ENCODE measurements around the gene SPAG8. TPM values are rescaled to one million over a fixed set of nuclear protein-coding genes. Genes with fewer than 3 reads are reported as not detected.

The SPAG8 gene
- polyA plus RNA-seq, 2 of the 4 experiments (the other 2 are of a cell fraction), result 0.31 to 0.45 TPM

GRCh38 chr9:35827486-35827885 is 15.4 kb upstream of the SPAG8 start:
- no peak for DNase-seq (ENCODE audit: low read depth in 1 of 2, low spot score in 1 of 2)
- WGBS (ENCODE audit: missing lambda C conversion rate), result 88% methylated on average over 3 of the region's 3 CpGs
- POLR2A ChIA-PET, result interaction anchor here (0.6 kb wide), 1 partner anchor 78 kb away, joined by 3 read pairs; the partner anchor contains the start of gene HRCT1
- CTCF ChIA-PET, result interaction anchor here (1.6 to 5.6 kb wide), 9 partner anchors 11 to 75 kb away, joined by 5 to 59 read pairs (median 19); partner anchors contain the start of genes HINT2, NPR2 and SPAG8
- TF ChIP-seq FOSB (CRISPR knock-in tag; IDR thresholded peaks at IDR 0.05) (no peak), RCOR1 (IDR thresholded peaks at IDR 0.05; ENCODE audit: low read depth, low read length) (no peak), TP53 (CRISPR knock-in tag; IDR thresholded peaks at IDR 0.05) (no peak), NFE2L2 (conservative IDR thresholded peaks at IDR 0.05; ENCODE audit: low read length) (no peak), HOXB5 (CRISPR knock-in tag; IDR thresholded peaks at IDR 0.05) (no peak), SMC3 (IDR thresholded peaks at IDR 0.05) (no peak), MYC (IDR thresholded peaks at IDR 0.05; ENCODE audit: borderline replicate concordance, low read length) (no peak), CEBPB (IDR thresholded peaks at IDR 0.05) (no peak), RARB (CRISPR knock-in tag; IDR thresholded peaks at IDR 0.05) (no peak), TFCP2L1 (CRISPR knock-in tag; IDR thresholded peaks at IDR 0.05) (no peak)
- TF ChIP-seq, protein P1, sequence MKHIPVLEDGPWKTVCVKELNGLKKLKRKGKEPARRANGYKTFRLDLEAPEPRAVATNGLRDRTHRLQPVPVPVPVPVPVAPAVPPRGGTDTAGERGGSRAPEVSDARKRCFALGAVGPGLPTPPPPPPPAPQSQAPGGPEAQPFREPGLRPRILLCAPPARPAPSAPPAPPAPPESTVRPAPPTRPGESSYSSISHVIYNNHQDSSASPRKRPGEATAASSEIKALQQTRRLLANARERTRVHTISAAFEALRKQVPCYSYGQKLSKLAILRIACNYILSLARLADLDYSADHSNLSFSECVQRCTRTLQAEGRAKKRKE (CRISPR knock-in tag; IDR thresholded peaks at IDR 0.05; ENCODE audit: low read depth), result no peak
- TF ChIP-seq, protein P2, sequence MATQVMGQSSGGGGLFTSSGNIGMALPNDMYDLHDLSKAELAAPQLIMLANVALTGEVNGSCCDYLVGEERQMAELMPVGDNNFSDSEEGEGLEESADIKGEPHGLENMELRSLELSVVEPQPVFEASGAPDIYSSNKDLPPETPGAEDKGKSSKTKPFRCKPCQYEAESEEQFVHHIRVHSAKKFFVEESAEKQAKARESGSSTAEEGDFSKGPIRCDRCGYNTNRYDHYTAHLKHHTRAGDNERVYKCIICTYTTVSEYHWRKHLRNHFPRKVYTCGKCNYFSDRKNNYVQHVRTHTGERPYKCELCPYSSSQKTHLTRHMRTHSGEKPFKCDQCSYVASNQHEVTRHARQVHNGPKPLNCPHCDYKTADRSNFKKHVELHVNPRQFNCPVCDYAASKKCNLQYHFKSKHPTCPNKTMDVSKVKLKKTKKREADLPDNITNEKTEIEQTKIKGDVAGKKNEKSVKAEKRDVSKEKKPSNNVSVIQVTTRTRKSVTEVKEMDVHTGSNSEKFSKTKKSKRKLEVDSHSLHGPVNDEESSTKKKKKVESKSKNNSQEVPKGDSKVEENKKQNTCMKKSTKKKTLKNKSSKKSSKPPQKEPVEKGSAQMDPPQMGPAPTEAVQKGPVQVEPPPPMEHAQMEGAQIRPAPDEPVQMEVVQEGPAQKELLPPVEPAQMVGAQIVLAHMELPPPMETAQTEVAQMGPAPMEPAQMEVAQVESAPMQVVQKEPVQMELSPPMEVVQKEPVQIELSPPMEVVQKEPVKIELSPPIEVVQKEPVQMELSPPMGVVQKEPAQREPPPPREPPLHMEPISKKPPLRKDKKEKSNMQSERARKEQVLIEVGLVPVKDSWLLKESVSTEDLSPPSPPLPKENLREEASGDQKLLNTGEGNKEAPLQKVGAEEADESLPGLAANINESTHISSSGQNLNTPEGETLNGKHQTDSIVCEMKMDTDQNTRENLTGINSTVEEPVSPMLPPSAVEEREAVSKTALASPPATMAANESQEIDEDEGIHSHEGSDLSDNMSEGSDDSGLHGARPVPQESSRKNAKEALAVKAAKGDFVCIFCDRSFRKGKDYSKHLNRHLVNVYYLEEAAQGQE (IDR thresholded peaks at IDR 0.05), result no peak
- no peak overlapping the region for H3K27ac ChIP-seq
- H3K4me1 ChIP-seq, result peaks cover 4% of the 10 kb centered on the region; the same call in 2 of the 3 replicates
- no peak overlapping the region for H3K4me2 ChIP-seq
- no peak overlapping the region for H3K4me3 ChIP-seq
- H3K9me3 ChIP-seq, result no peaks in the 10 kb centered on the region
- no peak for ATAC-seq
- no peak for FAIRE-seq

- ATAC-seq (peak; percentile 41 to 72; a peak in 5 of 6 replicates), DNase-seq (ENCODE audit: low read depth in 1 of 2, low spot score in 1 of 2) (peak; percentile 40 to 66), FAIRE-seq (no peak)
- 37% methylated on average over 4 of the region's 4 CpGs for WGBS (ENCODE audit: missing lambda C conversion rate)
- POLR2A ChIA-PET, result interaction anchor here (0.8 to 1.0 kb wide), 2 partner anchors 12 to 56 kb away, joined by 3 read pairs; partner anchors contain the start of gene HINT2
- Histone ChIP-seq H3K4me2 (peak overlapping the region; percentile 40; the same call in 1 of the 3 replicates), H3K4me1 (peaks cover 4% of the 10 kb centered on the region; the same call in 2 of the 3 replicates), H3K27ac (peak overlapping the region; percentile 43 to 75; a peak in 5 of 6 replicates), H3K9me3 (no peaks in the 10 kb centered on the region), H3K4me3 (no peak overlapping the region)
- TF ChIP-seq SMC3 (IDR thresholded peaks at IDR 0.05), result peak; percentile 61
- peak; percentile 41 to 63 for TF ChIP-seq RAD21 (conservative IDR thresholded peaks at IDR 0.05 in 1 of 2, IDR thresholded peaks at IDR 0.05 in 1 of 2)
- TF ChIP-seq KDM5A (IDR thresholded peaks at IDR 0.05), result no peak
- TF ChIP-seq EP300 (IDR thresholded peaks at IDR 0.05), result no peak
- TF ChIP-seq CTCF (IDR thresholded peaks at IDR 0.05), result peak; percentile 67
- CTCF ChIA-PET, result interaction anchor here (0.6 to 5.6 kb wide), 39 partner anchors 12 to 198 kb away, joined by 3 to 59 read pairs (median 5); partner anchors contain the start of genes HINT2, NPR2, SPAAR and SPAG8
Observed at GRCh38 chr9:35826071-35826701, 14.1 kb upstream of the SPAG8 start.
